T-cell (primary cell): ENCODE measurements around the gene CPNE5. TPM values are rescaled to one million over a fixed set of nuclear protein-coding genes. Genes with fewer than 3 reads are reported as not detected.
"Not testable (repeated sequence)": the region's sequence is repeated elsewhere in the genome, so short reads cannot be mapped to it uniquely, and the experiment has no call there.

Experiments used
- ATAC-seq, 4 experiments: fragments of 200-7000 bp in 3 of 4; fragments of 150-1000 bp in 1 of 4; cut with Tn5 transposase; replicated peaks in 1 of 4; 1 replicate in 3 of 4; 2 replicates in 1 of 4; pipeline ENCODE4 v1.10.0; 2021; ENCODE audit warnings: moderate library complexity in 3 of 4, mild to moderate bottlenecking in 2 of 4, moderate number of reproducible peaks in 1 of 4
- CTCF ChIA-PET, 2 donors: fragments of 300-600 bp; sonication (Branson Sonifier 250); formaldehyde crosslinking; loops; one replicate each; lab custom pipeline; 2022; ENCODE audit warnings: antibody characterized with exemption in 2 of 2; lab: Charles Lee
- POLR2A ChIA-PET, 2 donors: fragments of 300-600 bp; sonication (Branson Sonifier 250); formaldehyde crosslinking; loops; one replicate each; lab custom pipeline; 2022; ENCODE audit warnings: antibody characterized with exemption in 2 of 2; lab: Charles Lee
- DNase-seq, 35 experiments: peaks; one replicate each; pipeline versions ENCODE4 v3.0.0 to v3.0.0-alpha.2; 2013 to 2023
- H3K27ac ChIP-seq: one replicate; pipeline ENCODE4 v1.5.1; 2013; ENCODE audit warnings: low read length
- H3K27me3 ChIP-seq, 2 experiments: replicated peaks in 1 of 2; 1 replicate in 1 of 2; 2 replicates in 1 of 2; pipeline versions ENCODE4 v1.6.1 to v1.7.0; 2013; ENCODE audit warnings: low read length in 1 of 2, mixed read lengths in 1 of 2; ENCODE audit not compliant: control insufficient read depth in 2 of 2, insufficient read depth in 2 of 2; ENCODE audit errors: extremely low read depth in 1 of 2
- H3K36me3 ChIP-seq, 2 donors: 1 replicate in 1 of 2; 2 replicates in 1 of 2; pipeline versions ENCODE4 v1.6.1 to v1.7.0; 2013; ENCODE audit warnings: low read length in 1 of 2; ENCODE audit not compliant: control insufficient read depth in 2 of 2, insufficient read depth in 1 of 2; ENCODE audit errors: extremely low read depth in 1 of 2
- H3K4me1 ChIP-seq, 2 experiments: 1 replicate in 1 of 2; 2 replicates in 1 of 2; pipeline versions ENCODE4 v1.6.1 to v1.7.0; 2013; ENCODE audit warnings: low read length in 2 of 2, mixed read lengths in 1 of 2; ENCODE audit not compliant: insufficient read depth in 2 of 2, control insufficient read depth in 1 of 2; ENCODE audit errors: extremely low read depth in 1 of 2
- H3K4me3 ChIP-seq, 2 donors: 1 replicate in 1 of 2; 2 replicates in 1 of 2; pipeline versions ENCODE4 v1.5.1 to v1.7.0; 2013; ENCODE audit warnings: mild to moderate bottlenecking in 2 of 2, low read length in 1 of 2, moderate library complexity in 1 of 2; ENCODE audit not compliant: control insufficient read depth in 1 of 2; ENCODE audit errors: extremely low read depth in 1 of 2
- H3K9me3 ChIP-seq: 2 replicates; pipeline ENCODE4 v1.7.0; 2013
- H3K27ac Mint-ChIP-seq, 2 donors: one replicate each; pipeline ENCODE4 v1.8.0; 2020 to 2021; ENCODE audit warnings: mild to moderate bottlenecking in 2 of 2, mixed read lengths in 2 of 2
- H3K27me3 Mint-ChIP-seq, 2 donors: one replicate each; pipeline ENCODE4 v1.8.0; 2021 to 2022; ENCODE audit warnings: mixed read lengths in 2 of 2
- H3K36me3 Mint-ChIP-seq: one replicate; pipeline ENCODE4 v1.8.0; 2021; ENCODE audit warnings: mixed read lengths
- H3K4me1 Mint-ChIP-seq, 3 donors: one replicate each; pipeline ENCODE4 v1.8.0; 2020 to 2022; ENCODE audit warnings: mixed read lengths in 3 of 3, mild to moderate bottlenecking in 1 of 3
- H3K4me3 Mint-ChIP-seq, 3 donors: one replicate each; pipeline ENCODE4 v1.8.0; 2020 to 2022; ENCODE audit warnings: mild to moderate bottlenecking in 3 of 3, mixed read lengths in 3 of 3, moderate library complexity in 3 of 3
- H3K9me3 Mint-ChIP-seq, 3 donors: one replicate each; pipeline ENCODE4 v1.8.0; 2020 to 2022; ENCODE audit warnings: mixed read lengths in 3 of 3
- WGBS: methylation state at CpG from one replicate; pipeline ENCODE4 v1.1.5; 2013; ENCODE audit warnings: missing lambda C conversion rate; ENCODE audit not compliant: insufficient coverage; 5-methylcytosine and 5-hydroxymethylcytosine counted together
- total RNA-seq, 35 experiments: library from RNA in 6 of 35; stranded (reverse) in 6 of 35; fragments of 120-200 nt in 1 of 35; gene quantifications; one replicate each; pipeline versions ENCODE4 v1.2.1 to v1.2.4 and lab custom pipeline; 2013 to 2026

Gene CPNE5
- total RNA-seq, 5 donors from 2014 or later (not counting 1 experiment from before 2014, with no cell fraction given) = 0.73 to 1.8 (median 1.1) TPM

- Histone ChIP-seq H3K9me3 (no peaks in the 10 kb centered on the region), H3K36me3 (no peaks in the 10 kb centered on the region), H3K4me1 (no peaks in the 10 kb centered on the region), H3K27me3 (peaks cover 0 to 3% of the 10 kb centered on the region in 2 experiments), H3K4me3 (no peak overlapping the region), H3K27ac (no peak overlapping the region)
- ATAC-seq = no peak
- ChIA-PET POLR2A (no interaction called here), CTCF (no interaction called here)
- no peaks in the 10 kb centered on the region for H3K9me3 Mint-ChIP-seq
- no peaks in the 10 kb centered on the region for H3K4me1 Mint-ChIP-seq
- no peaks in the 10 kb centered on the region for H3K27me3 Mint-ChIP-seq
- 80% methylated on average over 7 of the region's 9 CpGs for WGBS
- no peaks in the 10 kb centered on the region for H3K36me3 Mint-ChIP-seq
- H3K4me3 Mint-ChIP-seq = no peak overlapping the region
- no peak for DNase-seq
- no peak overlapping the region for H3K27ac Mint-ChIP-seq
Observed at GRCh38 chr6:36817176-36817817, 21.9 kb downstream of the CPNE5 start.

GRCh38 chr6:36815962-36816735, 23.1 kb downstream of the CPNE5 start:
- H3K9me3 Mint-ChIP-seq = no peaks in the 10 kb centered on the region
- Histone ChIP-seq H3K27ac (no peak overlapping the region), H3K4me1 (no peaks in the 10 kb centered on the region), H3K27me3 (no peaks in the 10 kb centered on the region), H3K36me3 (no peaks in the 10 kb centered on the region), H3K4me3 (no peak overlapping the region), H3K9me3 (no peaks in the 10 kb centered on the region)
- ATAC-seq (no peak), DNase-seq (no peak)
- H3K4me1 Mint-ChIP-seq = no peaks in the 10 kb centered on the region
- H3K27ac Mint-ChIP-seq = no peak overlapping the region
- no peak overlapping the region for H3K4me3 Mint-ChIP-seq
- 80% methylated on average over 3 of the region's 7 CpGs for WGBS
- CTCF ChIA-PET = no interaction called here
- no peaks in the 10 kb centered on the region for H3K27me3 Mint-ChIP-seq
- H3K36me3 Mint-ChIP-seq = no peaks in the 10 kb centered on the region
- POLR2A ChIA-PET = no interaction called here

GRCh38 chr6:36814249-36814648, 25.0 kb downstream of the CPNE5 start:
- ChIA-PET CTCF (interaction anchor here in 1 of 2 donors (0.7 kb wide), 1 partner anchor 35 kb away, joined by 3 read pairs; no protein-coding TSS in a partner anchor), POLR2A (no interaction called here)
- ATAC-seq (no peak), DNase-seq (no peak)
- Mint-ChIP-seq H3K36me3 (no peaks in the 10 kb centered on the region), H3K9me3 (no peaks in the 10 kb centered on the region), H3K4me3 (no peak overlapping the region), H3K27ac (no peak overlapping the region), H3K4me1 (no peaks in the 10 kb centered on the region), H3K27me3 (peaks cover 0 to 2% of the 10 kb centered on the region in 2 donors)
- Histone ChIP-seq H3K9me3 (no peaks in the 10 kb centered on the region), H3K4me1 (no peaks in the 10 kb centered on the region), H3K4me3 (no peak overlapping the region), H3K36me3 (no peaks in the 10 kb centered on the region), H3K27ac (no peak overlapping the region), H3K27me3 (no peaks in the 10 kb centered on the region)
- WGBS = 93% methylated on average over 6 of the region's 7 CpGs

- whole genome bisulfite sequencing = 44% methylated on average over 2 of the region's 3 CpGs
- no peaks in the 10 kb centered on the region for H3K4me1 Mint-ChIP-seq
- Histone ChIP-seq H3K36me3 (no peaks in the 10 kb centered on the region), H3K27ac (no peak overlapping the region), H3K27me3 (no peaks in the 10 kb centered on the region), H3K4me3 (no peak overlapping the region), H3K4me1 (no peaks in the 10 kb centered on the region), H3K9me3 (no peaks in the 10 kb centered on the region)
- H3K27ac Mint-ChIP-seq = no peak overlapping the region
- DNase-seq = no peak
- POLR2A ChIA-PET = interaction anchor here in 1 of 2 donors (0.6 kb wide), 1 partner anchor 45 kb away, joined by 3 read pairs; no protein-coding TSS in a partner anchor
- peaks cover under 1 to 4% of the 10 kb centered on the region in 2 donors for H3K27me3 Mint-ChIP-seq
- ATAC-seq = no peak
- CTCF ChIA-PET = no interaction called here
- no peaks in the 10 kb centered on the region for H3K36me3 Mint-ChIP-seq
- no peaks in the 10 kb centered on the region for H3K9me3 Mint-ChIP-seq
- no peak overlapping the region for H3K4me3 Mint-ChIP-seq
Observed at GRCh38 chr6:36813526-36813925, 25.7 kb downstream of the CPNE5 start.

- WGBS = 100% methylated on average over 1 of the region's 3 CpGs
- CTCF ChIA-PET = not testable (repeated sequence)
Observed at GRCh38 chr6:36813047-36813446, 26.2 kb downstream of the CPNE5 start.

GRCh38 chr6:36809941-36810803, 29.1 kb downstream of the CPNE5 start:
- Mint-ChIP-seq H3K27me3 (peaks cover 8 to 12% of the 10 kb centered on the region in 2 donors), H3K36me3 (no peaks in the 10 kb centered on the region), H3K4me3 (no peak overlapping the region), H3K4me1 (no peaks in the 10 kb centered on the region), H3K27ac (no peak overlapping the region), H3K9me3 (no peaks in the 10 kb centered on the region)
- POLR2A ChIA-PET = no interaction called here
- CTCF ChIA-PET = no interaction called here
- no peak overlapping the region for H3K4me3 ChIP-seq
- DNase-seq = no peak
- no peak overlapping the region for H3K27ac ChIP-seq
- H3K4me1 ChIP-seq = no peaks in the 10 kb centered on the region
- 80% methylated on average over 14 of the region's 16 CpGs for WGBS
- H3K27me3 ChIP-seq = peaks cover 0 to 2% of the 10 kb centered on the region in 2 experiments
- H3K36me3 ChIP-seq = no peaks in the 10 kb centered on the region
- no peak for ATAC-seq
- no peaks in the 10 kb centered on the region for H3K9me3 ChIP-seq

More at GRCh38 chr6:36813047-36813446, 26.2 kb downstream of the CPNE5 start:
- H3K36me3 ChIP-seq, H3K4me3 ChIP-seq, H3K4me1 ChIP-seq, DNase-seq, H3K27ac Mint-ChIP-seq, H3K9me3 ChIP-seq, H3K9me3 Mint-ChIP-seq, ATAC-seq, H3K27me3 ChIP-seq, H3K4me3 Mint-ChIP-seq, H3K4me1 Mint-ChIP-seq, H3K27me3 Mint-ChIP-seq, H3K36me3 Mint-ChIP-seq, H3K27ac ChIP-seq: not testable (repeated sequence)
- POLR2A ChIA-PET = interaction anchor here in 1 of 2 donors (0.6 kb wide), 1 partner anchor 44 kb away, joined by 3 read pairs; no protein-coding TSS in a partner anchor
